LNCaP clone FGC (cell line): ENCODE results near the gene RGS16.

ENCODE experiments used
- DNase-seq: peaks from one replicate; pipeline ENCODE4 v3.0.0-alpha.2; 2011; ENCODE audit warnings: low read depth
- H3K4me3 ChIP-seq: 2 replicates; pipeline ENCODE4 v1.5.1; 2011; ENCODE audit warnings: mild to moderate bottlenecking, low read depth, low read length, control low read depth
- TF ChIP-seq, protein P1 (sequence below): IDR thresholded peaks from 2 replicates; pipeline ENCODE4 v1.5.1; 2012; ENCODE audit warnings: mild to moderate bottlenecking; ENCODE audit not compliant: control insufficient read depth, insufficient read depth; ENCODE audit errors: extremely low read depth

Gene RGS16

GRCh38 chr1:182611326-182611725, 7.1 kb upstream of the RGS16 start:
- TF ChIP-seq, protein P1, sequence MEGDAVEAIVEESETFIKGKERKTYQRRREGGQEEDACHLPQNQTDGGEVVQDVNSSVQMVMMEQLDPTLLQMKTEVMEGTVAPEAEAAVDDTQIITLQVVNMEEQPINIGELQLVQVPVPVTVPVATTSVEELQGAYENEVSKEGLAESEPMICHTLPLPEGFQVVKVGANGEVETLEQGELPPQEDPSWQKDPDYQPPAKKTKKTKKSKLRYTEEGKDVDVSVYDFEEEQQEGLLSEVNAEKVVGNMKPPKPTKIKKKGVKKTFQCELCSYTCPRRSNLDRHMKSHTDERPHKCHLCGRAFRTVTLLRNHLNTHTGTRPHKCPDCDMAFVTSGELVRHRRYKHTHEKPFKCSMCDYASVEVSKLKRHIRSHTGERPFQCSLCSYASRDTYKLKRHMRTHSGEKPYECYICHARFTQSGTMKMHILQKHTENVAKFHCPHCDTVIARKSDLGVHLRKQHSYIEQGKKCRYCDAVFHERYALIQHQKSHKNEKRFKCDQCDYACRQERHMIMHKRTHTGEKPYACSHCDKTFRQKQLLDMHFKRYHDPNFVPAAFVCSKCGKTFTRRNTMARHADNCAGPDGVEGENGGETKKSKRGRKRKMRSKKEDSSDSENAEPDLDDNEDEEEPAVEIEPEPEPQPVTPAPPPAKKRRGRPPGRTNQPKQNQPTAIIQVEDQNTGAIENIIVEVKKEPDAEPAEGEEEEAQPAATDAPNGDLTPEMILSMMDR = no peak

GRCh38 chr1:182610606-182611194, 6.5 kb upstream of the RGS16 start:
- TF ChIP-seq, protein P1 = no peak
- no peak for DNase-seq
- H3K4me3 ChIP-seq = no peak overlapping the region

More at GRCh38 chr1:182611326-182611725, 7.1 kb upstream of the RGS16 start:
- no peak for DNase-seq
- no peak overlapping the region for H3K4me3 ChIP-seq

DNA sequence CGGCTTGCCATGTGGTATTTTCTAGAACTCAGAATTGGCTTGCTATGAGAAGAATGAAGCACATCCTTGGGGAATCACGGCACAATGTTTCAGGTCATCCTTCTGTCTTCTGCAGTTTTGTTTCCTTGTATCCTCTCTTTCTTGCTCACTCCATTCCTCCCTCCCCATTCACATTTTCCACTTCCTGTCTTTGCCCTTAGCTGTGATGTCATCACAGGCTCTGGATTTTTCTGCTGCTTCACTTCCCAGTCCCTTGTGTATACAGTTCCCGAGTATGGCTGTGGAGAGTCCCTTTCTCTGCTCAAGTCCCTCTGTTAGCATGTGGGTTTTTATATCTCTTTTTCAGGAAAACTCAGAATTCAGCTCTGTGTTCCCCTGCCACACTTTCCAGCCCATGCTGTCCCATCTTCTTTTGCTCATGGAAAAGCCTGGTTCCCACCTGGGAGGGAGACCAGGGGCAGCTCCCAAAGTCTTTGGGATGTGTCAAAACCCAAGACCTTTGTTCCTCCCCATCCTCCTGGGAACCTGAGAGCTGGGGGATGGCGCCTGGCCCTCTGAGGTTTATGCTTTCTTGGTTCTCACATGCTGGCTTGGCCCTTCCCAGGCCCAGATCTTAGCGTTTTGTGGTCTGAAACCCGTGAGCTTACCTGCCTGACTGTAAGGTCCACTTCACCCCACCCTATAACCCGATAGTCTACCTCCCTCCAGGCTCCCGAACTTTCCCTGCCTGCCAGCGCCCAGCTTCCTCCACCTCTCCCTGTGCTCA, 4.8 kb upstream of the RGS16 start:
- no peak overlapping the region for H3K4me3 ChIP-seq
- TF ChIP-seq, protein P1 = no peak
- DNase-seq = no peak

DNA sequence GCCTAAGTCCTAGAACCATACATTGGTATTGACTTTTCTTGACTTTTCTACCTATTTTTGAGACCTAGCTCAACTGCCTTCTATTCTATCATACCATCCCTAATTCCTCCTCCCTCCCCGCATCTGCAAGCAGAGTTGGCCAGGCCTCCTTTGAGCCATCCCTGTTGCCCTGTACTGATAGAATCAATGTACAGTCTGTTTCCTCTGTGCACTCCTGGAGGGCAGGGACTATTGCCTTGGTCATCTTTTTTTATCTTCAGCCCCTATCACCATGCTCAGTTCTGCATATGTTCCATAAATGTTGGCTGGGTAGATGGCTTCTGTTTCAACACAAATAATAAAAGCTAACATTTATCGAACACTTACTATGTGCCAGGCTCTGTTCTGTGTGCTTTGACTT, 4.0 kb upstream of the RGS16 start:
- no peak for DNase-seq
- no peak overlapping the region for H3K4me3 ChIP-seq
- TF ChIP-seq, protein P1 = no peak

DNA sequence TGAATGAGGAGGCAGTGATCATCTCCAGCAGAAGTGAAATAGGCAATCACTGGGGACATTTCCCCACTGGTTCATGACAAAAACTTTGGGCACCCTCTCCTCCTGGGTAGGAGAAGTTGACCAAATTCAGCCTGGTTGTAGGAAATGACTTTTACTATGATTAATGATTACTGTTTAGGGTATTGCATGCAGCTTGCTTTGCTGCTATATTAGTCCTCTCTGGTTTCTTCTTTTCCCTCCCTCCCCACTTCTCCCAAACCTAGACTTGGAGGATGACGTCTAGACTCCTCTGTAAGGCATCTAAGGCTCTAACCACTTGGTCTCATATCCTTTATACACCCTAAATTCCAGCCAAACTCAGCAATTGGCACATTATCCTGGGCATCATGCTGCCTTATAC, 3.4 kb upstream of the RGS16 start:
- no peak for DNase-seq
- TF ChIP-seq, protein P1 = no peak
- H3K4me3 ChIP-seq = no peak overlapping the region

- peak overlapping the region; percentile 43 for H3K4me3 ChIP-seq
- TF ChIP-seq, protein P1 = no peak
- no peak for DNase-seq
Measured at GRCh38 chr1:182603646-182604174, 479 bp downstream of the RGS16 start.
